ENCODE results near the gene GAB4.

GRCh38 chr22:16974298-16975084 is 33.5 kb downstream of the GAB4 start:
- TF ChIP-seq ZNF24 (tag by site-specific recombination; IDR thresholded peaks at IDR 0.05) (no peak), ZNF660 (tag by site-specific recombination; IDR thresholded peaks at IDR 0.05) (no peak), GLIS2 (tag by site-specific recombination; IDR thresholded peaks at IDR 0.05) (no peak), ZNF274 (IDR thresholded peaks at IDR 0.05; ENCODE audit: low read length) (no peak), ZNF274 (tag by site-specific recombination; IDR thresholded peaks at IDR 0.05; ENCODE audit: borderline replicate concordance) (no peak), ZNF132 (tag by site-specific recombination; IDR thresholded peaks at IDR 0.05; ENCODE audit: borderline replicate concordance) (no peak), ZNF513 (tag by site-specific recombination; IDR thresholded peaks at IDR 0.05) (no peak), ZNF529 (tag by site-specific recombination; IDR thresholded peaks at IDR 0.05; ENCODE audit: insufficient replicate concordance) (no peak), ZNF211 (tag by site-specific recombination; IDR thresholded peaks at IDR 0.05; ENCODE audit: low read depth) (no peak), ZNF354C (tag by site-specific recombination; IDR thresholded peaks at IDR 0.05; ENCODE audit: borderline replicate concordance, low read depth) (no peak), ZNF138 (tag by site-specific recombination; IDR thresholded peaks at IDR 0.05; ENCODE audit: borderline replicate concordance) (no peak), ZNF830 (tag by site-specific recombination; IDR thresholded peaks at IDR 0.05; ENCODE audit: low read depth) (no peak), ZNF148 (tag by site-specific recombination; IDR thresholded peaks at IDR 0.05; ENCODE audit: borderline replicate concordance) (no peak)
- TF ChIP-seq, protein P1, sequence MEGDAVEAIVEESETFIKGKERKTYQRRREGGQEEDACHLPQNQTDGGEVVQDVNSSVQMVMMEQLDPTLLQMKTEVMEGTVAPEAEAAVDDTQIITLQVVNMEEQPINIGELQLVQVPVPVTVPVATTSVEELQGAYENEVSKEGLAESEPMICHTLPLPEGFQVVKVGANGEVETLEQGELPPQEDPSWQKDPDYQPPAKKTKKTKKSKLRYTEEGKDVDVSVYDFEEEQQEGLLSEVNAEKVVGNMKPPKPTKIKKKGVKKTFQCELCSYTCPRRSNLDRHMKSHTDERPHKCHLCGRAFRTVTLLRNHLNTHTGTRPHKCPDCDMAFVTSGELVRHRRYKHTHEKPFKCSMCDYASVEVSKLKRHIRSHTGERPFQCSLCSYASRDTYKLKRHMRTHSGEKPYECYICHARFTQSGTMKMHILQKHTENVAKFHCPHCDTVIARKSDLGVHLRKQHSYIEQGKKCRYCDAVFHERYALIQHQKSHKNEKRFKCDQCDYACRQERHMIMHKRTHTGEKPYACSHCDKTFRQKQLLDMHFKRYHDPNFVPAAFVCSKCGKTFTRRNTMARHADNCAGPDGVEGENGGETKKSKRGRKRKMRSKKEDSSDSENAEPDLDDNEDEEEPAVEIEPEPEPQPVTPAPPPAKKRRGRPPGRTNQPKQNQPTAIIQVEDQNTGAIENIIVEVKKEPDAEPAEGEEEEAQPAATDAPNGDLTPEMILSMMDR (tag by site-specific recombination; IDR thresholded peaks at IDR 0.05), result no peak
